Measurements from ENCODE around the gene TTLL9.
A peak's percentile ranks its signal among the peaks of the same experiment; 100 is the strongest.

Gene TTLL9

DNA sequence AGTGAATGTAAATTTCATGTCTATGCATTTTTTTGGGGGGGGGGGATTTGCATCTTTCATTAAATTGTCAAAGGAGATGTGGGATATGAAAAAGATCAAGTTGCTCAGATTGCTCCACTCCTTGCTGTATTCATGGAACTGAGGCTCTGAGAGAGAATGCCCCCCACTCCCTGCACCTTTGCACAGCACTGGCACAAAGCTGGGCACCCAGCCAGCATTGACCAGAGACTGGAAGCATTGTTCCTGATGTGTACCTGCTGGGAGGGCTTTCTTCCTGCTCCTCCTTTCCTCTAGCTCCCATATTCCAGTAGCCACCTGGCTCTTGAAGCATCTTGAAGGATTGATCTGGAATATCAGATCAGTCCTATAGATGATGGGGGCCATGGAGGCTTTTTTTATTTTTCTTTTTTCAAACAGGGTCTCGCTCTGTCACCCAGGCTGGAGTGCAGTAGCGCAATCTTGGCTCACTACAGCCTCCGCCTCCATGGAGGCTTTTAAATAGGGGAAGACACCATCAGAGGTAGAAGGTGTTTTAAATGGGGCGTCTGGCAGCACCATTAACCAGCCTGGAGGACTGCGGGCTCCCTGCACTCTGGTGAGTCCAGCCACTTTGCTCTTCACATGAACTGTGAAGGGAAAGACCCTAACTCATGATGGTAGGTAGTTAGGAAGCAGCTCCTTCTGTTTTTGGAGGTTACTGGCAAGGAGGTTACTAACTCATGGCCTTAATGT, 11.0 kb upstream of the TTLL9 start:
- DNase-seq: no peak

DNA sequence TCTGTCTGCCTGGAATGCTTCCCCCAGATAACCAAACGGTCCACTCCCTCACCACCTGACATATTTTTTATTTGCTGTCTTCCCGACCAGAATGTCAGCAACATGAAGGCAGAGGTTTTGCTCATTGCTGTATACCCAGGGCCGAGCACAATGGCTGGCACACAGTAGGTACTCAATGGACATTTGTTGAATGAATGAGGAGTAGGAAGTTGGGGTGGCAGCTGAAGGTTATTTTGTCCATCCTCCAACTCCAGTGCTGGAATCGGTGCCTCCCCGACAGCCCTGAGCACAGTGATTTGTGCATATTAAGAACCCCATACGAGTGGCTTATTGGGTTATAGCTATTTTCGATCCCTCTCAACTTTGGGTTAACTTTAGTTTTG, 10.4 kb upstream of the TTLL9 start:
- DNase-seq: no peak

DNA sequence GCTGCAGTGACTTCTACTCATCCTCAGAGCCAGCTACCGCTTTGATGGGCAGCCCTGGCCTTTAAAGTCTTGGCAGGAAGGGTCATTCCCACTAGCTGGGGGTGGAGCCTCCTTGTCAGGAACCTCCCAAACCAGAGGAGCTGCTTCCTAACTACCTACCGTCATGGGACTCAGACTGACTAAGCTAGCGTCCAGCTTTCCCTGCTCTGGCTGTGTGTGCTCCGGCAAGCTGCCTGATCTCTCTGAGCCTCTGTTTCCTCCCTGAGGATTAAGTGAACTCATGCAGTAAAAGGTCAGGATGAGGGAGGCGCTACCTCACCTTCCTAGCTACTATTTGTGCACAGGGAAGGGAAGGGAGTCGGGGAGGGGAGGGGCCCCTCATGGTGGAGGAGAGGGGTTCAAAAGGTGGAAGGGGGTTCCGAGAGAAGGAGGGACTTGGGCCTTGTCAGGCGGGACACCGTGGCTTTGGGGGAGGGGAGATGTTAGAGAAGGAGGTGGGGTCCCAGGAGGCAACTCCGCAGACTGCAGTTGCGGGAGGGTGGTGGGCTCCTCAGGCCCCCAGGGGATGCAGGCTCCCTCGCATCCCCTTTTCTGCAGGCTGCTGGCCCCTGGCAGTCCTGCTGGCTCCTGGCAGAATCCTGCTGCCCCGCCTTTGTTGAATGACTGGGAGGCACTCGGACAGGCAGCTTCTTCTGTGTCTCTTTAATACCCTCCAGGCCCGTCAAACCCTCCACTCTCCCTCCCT, 9.9 kb upstream of the TTLL9 start:
- DNase-seq: no peak

DNA sequence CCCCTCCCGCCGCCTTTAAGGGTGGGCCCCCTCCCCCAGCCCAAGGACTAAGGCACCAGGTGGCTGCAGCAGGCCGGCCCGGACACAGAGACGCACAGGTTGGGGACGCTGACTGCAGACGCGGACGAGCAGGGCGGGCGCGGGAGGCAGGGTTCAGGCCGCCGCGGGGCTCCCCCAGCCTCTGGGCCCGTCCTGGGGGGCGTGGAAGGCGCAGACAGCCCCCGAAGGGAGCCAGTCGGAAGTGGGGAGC, 9.4 kb upstream of the TTLL9 start:
- DNase-seq: no peak

GRCh38 chr20:31861385-31862156, 8.9 kb upstream of the TTLL9 start:
- DNase-seq: peak; percentile 74

DNA sequence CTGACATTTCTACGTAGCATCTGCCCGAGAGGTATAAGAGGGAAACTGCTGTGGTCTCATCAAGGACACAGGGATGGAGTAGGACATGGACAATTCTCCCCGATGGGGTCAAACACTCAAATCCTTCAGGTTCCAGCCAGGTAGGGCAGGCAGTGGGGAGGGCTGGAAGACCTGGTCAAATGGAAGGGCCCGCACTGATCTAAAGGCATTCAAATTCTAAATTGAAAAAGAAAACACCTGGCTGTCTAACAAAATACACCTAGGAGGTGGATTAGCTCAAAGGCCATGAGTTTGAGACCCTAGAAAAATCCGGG, 8.3 kb upstream of the TTLL9 start:
- no peak for DNase-seq

GRCh38 chr20:31862506-31862905, 7.9 kb upstream of the TTLL9 start:
- no peak for DNase-seq

DNA sequence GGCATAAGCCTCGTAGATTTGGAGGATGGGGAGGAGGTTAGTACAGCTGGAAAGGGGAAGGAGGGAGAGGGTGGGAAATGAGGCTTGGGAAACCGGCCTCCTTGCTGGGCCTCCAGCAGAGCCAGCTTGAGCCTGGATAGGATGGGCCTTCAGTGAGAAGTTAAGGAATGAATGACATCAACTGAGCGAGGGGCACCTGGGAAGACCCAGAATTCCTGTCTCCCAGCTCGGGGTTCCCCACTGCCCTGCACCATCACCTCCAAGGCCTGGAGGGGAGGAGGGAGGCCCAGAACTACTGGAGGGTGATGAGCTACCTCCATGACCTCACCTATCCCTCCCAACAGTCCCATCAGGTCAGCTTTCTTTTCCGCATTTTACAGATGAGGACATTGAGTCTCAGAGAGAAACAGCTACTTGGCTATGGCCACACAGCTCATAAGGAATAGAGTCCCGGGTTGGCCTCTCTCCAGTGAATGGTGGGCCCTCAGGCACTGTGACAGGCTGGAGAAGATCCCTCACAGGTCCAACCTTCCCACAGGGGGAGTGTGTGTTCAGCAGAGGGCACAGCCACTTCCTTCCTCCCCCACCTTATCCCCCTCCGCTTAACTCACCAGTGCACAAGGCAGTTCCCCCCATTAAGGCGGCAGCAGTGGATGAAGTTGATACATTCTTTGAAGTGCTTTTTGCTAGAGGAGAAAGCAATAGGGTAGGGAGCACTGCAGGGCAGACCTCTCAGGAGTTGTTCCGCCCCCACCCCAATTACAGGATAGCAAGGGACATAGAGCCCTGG, 6.9 kb upstream of the TTLL9 start:
- DNase-seq: no peak

DNA sequence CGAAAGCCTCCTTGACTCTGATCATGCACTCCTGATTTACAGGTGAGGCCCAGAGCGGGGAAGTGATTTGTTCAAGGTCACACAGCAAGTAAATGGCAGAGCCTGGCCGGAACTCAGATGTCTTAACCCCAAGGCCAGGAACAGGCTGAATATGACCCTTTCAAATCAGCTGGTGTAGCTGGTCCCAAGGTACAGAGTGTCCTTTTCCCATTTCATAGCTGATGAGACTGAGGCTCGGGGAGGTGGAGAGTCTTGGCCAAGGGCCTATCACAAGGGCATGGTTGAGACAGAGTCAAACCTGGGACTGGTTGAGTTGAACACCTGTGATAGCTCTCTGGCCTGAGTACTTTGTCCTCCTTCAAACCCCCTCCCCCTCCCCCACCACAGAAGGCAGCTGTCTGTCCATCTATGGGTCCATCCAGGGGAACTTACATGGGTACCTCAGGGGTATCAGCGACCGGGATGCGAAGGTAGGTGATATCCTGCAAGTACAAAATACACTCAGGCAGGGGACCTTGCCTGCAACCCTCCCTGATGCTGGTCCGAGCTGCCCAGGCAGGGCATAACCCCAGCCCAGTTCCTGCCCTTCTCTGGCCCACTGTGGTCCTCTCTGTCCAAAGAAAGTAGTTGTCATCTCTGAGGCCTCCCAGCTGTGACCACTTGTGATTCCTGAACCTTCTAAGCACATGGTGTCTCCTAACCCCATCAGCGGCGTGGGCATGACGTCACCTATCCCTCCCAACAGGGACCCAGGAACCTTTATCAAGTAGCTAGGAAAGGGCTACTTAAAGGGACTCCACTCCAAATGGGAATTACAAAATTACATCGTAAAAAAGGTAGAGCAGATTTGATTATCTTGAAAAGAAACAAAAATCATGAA, 5.7 kb upstream of the TTLL9 start:
- DNase-seq: no peak

DNA sequence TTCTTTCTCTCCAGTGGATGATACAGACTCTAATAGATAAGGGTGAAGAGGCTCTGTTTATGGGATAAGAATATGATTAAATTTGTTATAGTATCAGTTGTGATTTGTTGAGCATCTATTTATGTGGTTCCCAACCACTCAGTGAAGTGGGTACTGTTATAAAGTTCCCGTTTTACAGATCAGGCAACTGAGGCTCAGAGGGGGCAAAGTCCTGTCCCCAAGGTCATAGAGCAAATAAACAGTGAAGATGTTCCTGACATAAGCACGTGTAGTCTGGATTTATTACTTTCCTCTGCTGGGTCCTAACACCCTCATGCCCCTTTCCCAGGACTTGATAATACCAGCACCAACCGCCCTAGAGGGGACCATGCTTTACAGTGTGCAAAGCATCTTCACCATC, 4.2 kb upstream of the TTLL9 start:
- no peak for DNase-seq

- no peak for DNase-seq
Measured at GRCh38 chr20:31868853-31869672, 1.4 kb upstream of the TTLL9 start.

GRCh38 chr20:31869673-31869941, 827 bp upstream of the TTLL9 start:
- no peak for DNase-seq

- DNase-seq: no peak
Measured at GRCh38 chr20:31870726-31871617, 538 bp downstream of the TTLL9 start.

GRCh38 chr20:31871618-31871954, 1.2 kb downstream of the TTLL9 start:
- DNase-seq: no peak

DNA sequence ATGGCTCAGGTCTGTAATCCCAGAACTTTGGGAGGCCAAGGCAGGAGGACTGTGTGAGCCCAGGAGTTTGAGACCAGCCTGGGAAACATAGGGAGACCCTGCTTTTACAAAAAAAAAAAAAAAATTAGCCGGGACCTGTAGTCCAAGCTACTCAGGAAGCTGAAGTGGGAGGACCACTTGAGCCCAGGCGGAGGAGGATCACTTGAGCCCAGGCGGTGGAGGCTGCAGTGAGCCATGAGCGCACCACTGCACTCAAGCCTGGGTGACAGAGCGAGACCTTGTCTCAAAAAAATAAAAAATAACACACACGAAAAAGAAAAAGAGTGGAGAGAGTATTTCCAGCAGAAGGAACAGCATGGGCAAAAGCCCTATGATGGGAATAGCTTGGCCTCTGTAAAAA, 2.0 kb downstream of the TTLL9 start:
- DNase-seq: no peak

GRCh38 chr20:31875671-31876070, 5.2 kb downstream of the TTLL9 start:
- DNase-seq: no peak

GRCh38 chr20:31877684-31878083, 7.2 kb downstream of the TTLL9 start:
- no peak for DNase-seq

GRCh38 chr20:31879143-31879987, 8.9 kb downstream of the TTLL9 start:
- peak; percentile 95 for DNase-seq

- no peak for DNase-seq
Measured at GRCh38 chr20:31881945-31882344, 11.5 kb downstream of the TTLL9 start.

GRCh38 chr20:31883829-31884228, 13.4 kb downstream of the TTLL9 start:
- DNase-seq: no peak

Measured in COR-L47 (cell line).